Astrocyte (in vitro differentiated cells and primary cell): Measurements from ENCODE around the gene PLD3.

Experiments
- CTCF ChIP-seq: IDR thresholded peaks from 2 replicates; pipeline ENCODE4 v1.5.1; 2011; ENCODE audit warnings: low read depth, mild to moderate bottlenecking, inconsistent platforms, low read length, moderate library complexity; ENCODE audit not compliant: insufficient read depth
- EZH2 ChIP-seq: IDR thresholded peaks from 2 replicates; pipeline ENCODE4 v1.6.1; 2012; ENCODE audit warnings: mild to moderate bottlenecking, low read length, inconsistent platforms; ENCODE audit not compliant: insufficient read depth

- TF ChIP-seq CTCF (no peak), EZH2 (no peak)
Measured at GRCh38 chr19:40422748-40423566, 74.5 kb downstream of the PLD3 start.
